ENCODE results near the gene COL4A6.
"Not testable (repeated sequence)": the region's sequence is repeated elsewhere in the genome, so short reads cannot be mapped to it uniquely, and the experiment has no call there.

COL4A6 gene

GRCh38 chrX:108435261-108435660, 3.0 kb downstream of the COL4A6 start:
- no peak overlapping the region for H3K27ac Mint-ChIP-seq
- no peaks in the 10 kb centered on the region for H3K36me3 Mint-ChIP-seq (ENCODE audit: low read depth)
- H3K4me3 Mint-ChIP-seq, result no peak overlapping the region
- no peaks in the 10 kb centered on the region for H3K9me3 Mint-ChIP-seq
- peaks cover 60% of the 10 kb centered on the region for H3K27me3 Mint-ChIP-seq
- H3K4me1 Mint-ChIP-seq (ENCODE audit: low read depth), result peaks cover 4% of the 10 kb centered on the region
- no peak for DNase-seq

GRCh38 chrX:108426262-108426661, 12.0 kb downstream of the COL4A6 start:
- H3K27me3 Mint-ChIP-seq, result peaks cover 31% of the 10 kb centered on the region
- no peak overlapping the region for H3K4me3 Mint-ChIP-seq
- H3K36me3 Mint-ChIP-seq (ENCODE audit: low read depth), result no peaks in the 10 kb centered on the region

GRCh38 chrX:108420481-108420880, 17.7 kb downstream of the COL4A6 start:
- no peak overlapping the region for H3K27ac Mint-ChIP-seq
- H3K4me3 Mint-ChIP-seq, result no peak overlapping the region
- no peaks in the 10 kb centered on the region for H3K9me3 Mint-ChIP-seq

More at GRCh38 chrX:108426262-108426661, 12.0 kb downstream of the COL4A6 start:
- Mint-ChIP-seq H3K9me3 (no peaks in the 10 kb centered on the region), H3K4me1 (ENCODE audit: low read depth) (no peaks in the 10 kb centered on the region), H3K27ac (no peak overlapping the region)
- DNase-seq, result no peak

GRCh38 chrX:108419401-108419800, 18.8 kb downstream of the COL4A6 start:
- Mint-ChIP-seq H3K27me3 (peaks cover 23% of the 10 kb centered on the region), H3K27ac (no peak overlapping the region), H3K36me3 (ENCODE audit: low read depth) (no peaks in the 10 kb centered on the region), H3K4me1 (ENCODE audit: low read depth) (no peaks in the 10 kb centered on the region), H3K9me3 (no peaks in the 10 kb centered on the region), H3K4me3 (no peak overlapping the region)
- DNase-seq, result no peak

More at GRCh38 chrX:108420481-108420880, 17.7 kb downstream of the COL4A6 start:
- H3K27me3 Mint-ChIP-seq, result peaks cover 21% of the 10 kb centered on the region
- H3K4me1 Mint-ChIP-seq (ENCODE audit: low read depth), result no peaks in the 10 kb centered on the region
- H3K36me3 Mint-ChIP-seq (ENCODE audit: low read depth), result no peaks in the 10 kb centered on the region
- no peak for DNase-seq

GRCh38 chrX:108417257-108417656, 21.0 kb downstream of the COL4A6 start:
- H3K4me3 Mint-ChIP-seq, result no peak overlapping the region
- peaks cover 26% of the 10 kb centered on the region for H3K27me3 Mint-ChIP-seq
- no peaks in the 10 kb centered on the region for H3K9me3 Mint-ChIP-seq
- no peaks in the 10 kb centered on the region for H3K4me1 Mint-ChIP-seq (ENCODE audit: low read depth)
- H3K27ac Mint-ChIP-seq, result no peak overlapping the region
- DNase-seq, result no peak
- H3K36me3 Mint-ChIP-seq (ENCODE audit: low read depth), result no peaks in the 10 kb centered on the region

- DNase-seq, result no peak
- Mint-ChIP-seq H3K4me3 (no peak overlapping the region), H3K9me3 (no peaks in the 10 kb centered on the region), H3K36me3 (ENCODE audit: low read depth) (no peaks in the 10 kb centered on the region), H3K4me1 (ENCODE audit: low read depth) (no peaks in the 10 kb centered on the region), H3K27ac (no peak overlapping the region), H3K27me3 (peaks cover 30% of the 10 kb centered on the region)
Measured at GRCh38 chrX:108415891-108416290, 22.3 kb downstream of the COL4A6 start.

GRCh38 chrX:108415146-108415545, 23.1 kb downstream of the COL4A6 start:
- Mint-ChIP-seq H3K36me3 (ENCODE audit: low read depth) (no peaks in the 10 kb centered on the region), H3K27ac (no peak overlapping the region)

GRCh38 chrX:108412783-108413182, 25.4 kb downstream of the COL4A6 start:
- peaks cover 42% of the 10 kb centered on the region for H3K27me3 Mint-ChIP-seq
- no peaks in the 10 kb centered on the region for H3K4me1 Mint-ChIP-seq (ENCODE audit: low read depth)
- H3K4me3 Mint-ChIP-seq, result no peak overlapping the region
- no peak overlapping the region for H3K27ac Mint-ChIP-seq
- DNase-seq, result no peak
- H3K9me3 Mint-ChIP-seq, result no peaks in the 10 kb centered on the region
- no peaks in the 10 kb centered on the region for H3K36me3 Mint-ChIP-seq (ENCODE audit: low read depth)

More at GRCh38 chrX:108415146-108415545, 23.1 kb downstream of the COL4A6 start:
- Mint-ChIP-seq H3K4me1 (ENCODE audit: low read depth) (no peaks in the 10 kb centered on the region), H3K4me3 (no peak overlapping the region), H3K9me3 (no peaks in the 10 kb centered on the region), H3K27me3 (peaks cover 35% of the 10 kb centered on the region)
- no peak for DNase-seq

DNA sequence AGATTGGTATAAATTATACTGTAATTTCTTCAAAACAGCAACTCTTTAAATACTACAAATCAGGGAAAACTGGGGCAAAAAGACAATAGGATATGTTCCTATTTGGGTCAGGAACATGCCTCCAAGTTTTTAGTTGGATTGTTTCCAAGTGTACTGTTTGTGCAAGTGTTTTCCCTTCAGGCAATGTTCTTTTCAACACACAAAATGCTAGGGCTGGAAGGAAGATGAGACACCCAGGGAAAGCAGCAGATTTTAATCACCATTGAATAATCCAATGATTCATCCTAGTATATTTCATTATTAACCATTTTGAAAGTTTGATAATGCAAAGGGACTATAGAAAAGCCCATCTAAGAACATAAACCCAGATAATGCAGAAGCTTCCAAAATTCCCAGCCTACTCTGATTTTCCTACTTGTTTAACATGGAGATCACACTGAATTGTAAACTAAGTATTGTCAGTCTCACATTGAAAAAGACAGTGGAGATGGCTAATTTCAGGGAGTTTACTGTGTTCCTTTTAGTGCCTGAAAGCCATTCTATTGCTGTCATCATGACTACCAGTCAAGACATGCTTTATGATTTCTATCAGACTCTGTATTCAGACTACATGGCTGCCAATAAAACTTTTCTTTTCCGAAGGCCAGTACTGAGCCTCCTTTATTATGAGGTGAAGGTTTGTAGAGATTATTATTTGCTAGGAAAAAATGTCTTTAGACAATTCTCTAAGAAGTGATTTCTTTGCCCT, 38.6 kb downstream of the COL4A6 start:
- H3K4me1 Mint-ChIP-seq (ENCODE audit: low read depth), result peaks cover 1% of the 10 kb centered on the region
- H3K27ac Mint-ChIP-seq, result no peak overlapping the region
- H3K36me3 Mint-ChIP-seq (ENCODE audit: low read depth), result no peaks in the 10 kb centered on the region
- H3K27me3 Mint-ChIP-seq, result peaks cover 31% of the 10 kb centered on the region
- H3K4me3 Mint-ChIP-seq, result no peak overlapping the region
- no peaks in the 10 kb centered on the region for H3K9me3 Mint-ChIP-seq
- DNase-seq, result no peak

DNA sequence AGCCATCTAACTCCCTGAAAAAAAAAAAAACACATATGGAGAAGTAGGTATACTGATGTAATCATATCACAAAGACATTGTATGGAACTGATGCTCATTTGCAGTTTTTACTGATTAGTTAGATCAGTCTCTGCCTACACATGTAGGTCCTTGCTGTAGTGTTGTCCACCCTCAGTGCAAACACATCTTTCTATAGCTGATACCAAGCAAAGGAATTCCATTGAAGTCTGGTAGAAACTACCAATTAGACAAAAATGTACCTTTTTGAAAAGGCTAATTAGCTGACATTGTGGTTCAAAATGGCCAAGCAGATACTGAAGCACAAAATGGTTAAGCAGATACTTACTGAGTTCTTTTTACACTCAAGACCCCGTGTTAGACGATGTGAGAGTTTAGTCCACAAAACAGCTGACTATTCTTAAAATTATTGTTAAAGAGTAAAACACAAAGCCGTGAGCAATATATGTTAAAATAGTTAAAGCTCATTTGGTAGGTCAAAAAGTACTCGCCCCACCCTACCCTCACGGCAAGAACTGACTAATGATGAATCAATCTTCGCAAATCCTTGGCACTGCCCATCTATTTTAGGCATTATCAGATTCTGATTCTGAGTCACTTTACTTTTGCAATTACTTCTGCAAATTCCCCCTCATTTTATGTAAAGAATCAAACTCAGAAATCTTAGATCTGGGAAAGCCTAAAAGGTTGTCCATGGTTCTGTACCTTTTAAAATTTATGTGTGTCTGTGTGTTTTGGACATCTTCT, 40.4 kb downstream of the COL4A6 start:
- DNase-seq, result no peak
- Mint-ChIP-seq H3K9me3 (peaks cover 2% of the 10 kb centered on the region), H3K27me3 (peaks cover 27% of the 10 kb centered on the region), H3K4me1 (ENCODE audit: low read depth) (peaks cover 1% of the 10 kb centered on the region), H3K27ac (no peak overlapping the region), H3K4me3 (no peak overlapping the region), H3K36me3 (ENCODE audit: low read depth) (no peaks in the 10 kb centered on the region)

DNA sequence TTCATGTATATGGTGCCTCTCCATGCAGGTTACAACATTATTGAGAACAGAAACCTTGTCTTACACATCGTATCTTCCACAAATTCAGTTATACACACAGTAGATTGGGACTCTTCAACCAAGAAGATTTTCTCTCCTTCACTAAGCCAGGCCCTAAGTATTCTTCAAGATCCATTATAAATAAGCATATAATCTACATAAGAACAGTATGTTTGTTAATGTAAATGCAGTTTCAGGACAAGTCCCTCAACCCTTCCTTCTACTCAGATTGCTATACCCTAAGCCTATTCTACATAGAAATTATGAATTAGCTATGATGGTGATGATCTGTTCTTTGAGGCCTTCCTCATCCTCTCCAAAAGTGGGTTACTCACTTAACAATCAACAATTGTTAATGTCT, 41.2 kb downstream of the COL4A6 start:
- Mint-ChIP-seq H3K9me3 (peaks cover 2% of the 10 kb centered on the region), H3K36me3 (ENCODE audit: low read depth) (no peaks in the 10 kb centered on the region), H3K4me1 (ENCODE audit: low read depth) (peaks cover 1% of the 10 kb centered on the region), H3K27ac (no peak overlapping the region), H3K27me3 (peaks cover 30% of the 10 kb centered on the region), H3K4me3 (no peak overlapping the region)
- DNase-seq, result no peak

DNA sequence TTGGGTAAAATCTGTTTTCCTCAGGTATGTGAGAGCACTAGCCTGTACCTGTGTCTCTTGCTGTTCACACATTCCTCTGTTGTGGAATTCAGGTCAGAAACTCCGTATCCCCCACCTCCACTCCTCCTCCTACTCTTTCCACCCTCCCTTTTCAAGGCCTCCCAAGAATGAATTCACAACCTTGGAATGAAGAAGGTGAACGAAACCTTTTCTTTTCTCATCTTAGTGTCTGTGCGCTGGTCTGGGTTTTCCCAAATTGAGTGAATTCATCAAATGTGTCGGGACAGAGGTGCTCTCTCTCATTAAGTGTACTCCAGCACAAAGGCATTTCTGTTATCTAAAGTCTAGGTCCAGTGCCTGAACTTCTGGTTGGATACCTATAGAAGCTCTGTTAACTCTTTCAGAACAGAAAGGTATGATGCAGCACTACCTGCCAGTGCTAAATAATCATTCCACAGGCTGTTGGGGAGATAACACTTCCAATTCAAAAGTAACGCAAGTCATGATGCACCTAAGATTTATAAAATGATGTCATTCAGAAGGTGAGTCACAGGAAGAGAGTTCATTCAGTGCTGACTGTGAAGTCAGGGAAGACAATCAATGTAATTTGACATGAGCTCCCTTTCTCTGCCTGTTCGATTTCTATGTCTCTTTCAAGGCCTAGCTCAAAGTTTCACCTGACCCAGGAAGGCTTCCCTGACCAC, 41.9 kb downstream of the COL4A6 start:
- DNase-seq, result no peak
- H3K4me1 Mint-ChIP-seq (ENCODE audit: low read depth), result peaks cover 1% of the 10 kb centered on the region
- peaks cover 35% of the 10 kb centered on the region for H3K27me3 Mint-ChIP-seq
- no peak overlapping the region for H3K4me3 Mint-ChIP-seq
- no peaks in the 10 kb centered on the region for H3K36me3 Mint-ChIP-seq (ENCODE audit: low read depth)
- H3K9me3 Mint-ChIP-seq, result peaks cover 2% of the 10 kb centered on the region
- H3K27ac Mint-ChIP-seq, result no peak overlapping the region

GRCh38 chrX:108390976-108391717, 47.1 kb downstream of the COL4A6 start:
- not testable (repeated sequence) for DNase-seq; H3K36me3 Mint-ChIP-seq (ENCODE audit: low read depth); H3K4me3 Mint-ChIP-seq; H3K27ac Mint-ChIP-seq; H3K9me3 Mint-ChIP-seq; H3K4me1 Mint-ChIP-seq (ENCODE audit: low read depth)
- peaks cover 55% of the 10 kb centered on the region for H3K27me3 Mint-ChIP-seq

DNA sequence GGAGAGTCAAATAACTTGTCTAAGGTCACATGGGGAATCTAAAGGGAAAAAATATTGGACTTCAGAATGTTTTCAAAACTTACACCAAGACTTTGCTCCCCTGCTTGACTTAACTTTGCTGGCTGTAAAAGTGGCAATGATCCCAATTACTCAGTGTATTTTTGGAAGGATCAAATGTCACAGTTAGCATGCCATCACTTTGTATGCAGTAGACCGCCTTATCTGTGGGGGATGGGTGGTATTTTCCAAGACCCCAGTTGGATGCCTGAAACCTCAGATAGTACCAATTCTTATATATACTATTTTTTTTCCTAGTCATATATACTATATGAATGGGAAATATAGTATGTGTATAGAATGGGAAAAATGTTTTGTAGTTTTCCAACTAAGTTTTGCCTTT, 53.4 kb downstream of the COL4A6 start:
- Mint-ChIP-seq H3K27me3 (peaks cover 33% of the 10 kb centered on the region), H3K36me3 (ENCODE audit: low read depth) (no peaks in the 10 kb centered on the region), H3K4me1 (ENCODE audit: low read depth) (no peaks in the 10 kb centered on the region), H3K27ac (no peak overlapping the region), H3K4me3 (no peak overlapping the region), H3K9me3 (no peaks in the 10 kb centered on the region)
- DNase-seq, result no peak
